Activated CD8-positive, alpha-beta memory T cell treated with anti-CD3 and anti-CD28 coated beads for 24 hours (primary cell): Measurements from ENCODE around the gene C5orf58.

Source experiments
- DNase-seq: peaks from one replicate; pipeline ENCODE4 v3.0.0-alpha.2; 2020

C5orf58 gene

GRCh38 chr5:170286386-170286925 is 53.7 kb downstream of the C5orf58 start:
- DNase-seq: no peak

DNA sequence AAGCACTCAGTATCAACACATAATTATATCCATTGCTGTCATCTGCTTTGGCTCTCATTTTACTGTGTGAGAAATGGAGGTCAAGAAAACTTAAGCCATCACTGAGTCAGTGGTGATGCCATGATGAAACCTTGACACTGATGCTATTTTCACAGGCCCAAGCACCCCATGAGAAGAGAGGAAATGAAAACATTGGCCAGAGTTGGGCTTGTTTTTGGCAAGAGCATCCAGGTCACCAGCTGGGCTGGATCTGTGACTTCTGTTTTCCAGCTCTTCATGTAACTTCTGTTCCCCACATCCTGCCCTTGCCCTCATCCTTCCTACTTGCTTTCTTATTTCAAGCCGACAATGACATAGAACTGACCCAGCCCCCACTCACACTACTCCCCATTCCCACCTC is 54.7 kb downstream of the C5orf58 start:
- DNase-seq: peak; percentile 59

GRCh38 chr5:170288151-170288550 is 55.4 kb downstream of the C5orf58 start:
- DNase-seq: no peak

GRCh38 chr5:170288551-170288950 is 55.8 kb downstream of the C5orf58 start:
- no peak for DNase-seq

- no peak for DNase-seq
These were observed 56.3 kb downstream of the C5orf58 start for GRCh38 chr5:170289121-170289520.

- no peak for DNase-seq
These were observed 57.0 kb downstream of the C5orf58 start for GRCh38 chr5:170289764-170290163.

GRCh38 chr5:170290498-170290897 is 57.7 kb downstream of the C5orf58 start:
- no peak for DNase-seq

DNA sequence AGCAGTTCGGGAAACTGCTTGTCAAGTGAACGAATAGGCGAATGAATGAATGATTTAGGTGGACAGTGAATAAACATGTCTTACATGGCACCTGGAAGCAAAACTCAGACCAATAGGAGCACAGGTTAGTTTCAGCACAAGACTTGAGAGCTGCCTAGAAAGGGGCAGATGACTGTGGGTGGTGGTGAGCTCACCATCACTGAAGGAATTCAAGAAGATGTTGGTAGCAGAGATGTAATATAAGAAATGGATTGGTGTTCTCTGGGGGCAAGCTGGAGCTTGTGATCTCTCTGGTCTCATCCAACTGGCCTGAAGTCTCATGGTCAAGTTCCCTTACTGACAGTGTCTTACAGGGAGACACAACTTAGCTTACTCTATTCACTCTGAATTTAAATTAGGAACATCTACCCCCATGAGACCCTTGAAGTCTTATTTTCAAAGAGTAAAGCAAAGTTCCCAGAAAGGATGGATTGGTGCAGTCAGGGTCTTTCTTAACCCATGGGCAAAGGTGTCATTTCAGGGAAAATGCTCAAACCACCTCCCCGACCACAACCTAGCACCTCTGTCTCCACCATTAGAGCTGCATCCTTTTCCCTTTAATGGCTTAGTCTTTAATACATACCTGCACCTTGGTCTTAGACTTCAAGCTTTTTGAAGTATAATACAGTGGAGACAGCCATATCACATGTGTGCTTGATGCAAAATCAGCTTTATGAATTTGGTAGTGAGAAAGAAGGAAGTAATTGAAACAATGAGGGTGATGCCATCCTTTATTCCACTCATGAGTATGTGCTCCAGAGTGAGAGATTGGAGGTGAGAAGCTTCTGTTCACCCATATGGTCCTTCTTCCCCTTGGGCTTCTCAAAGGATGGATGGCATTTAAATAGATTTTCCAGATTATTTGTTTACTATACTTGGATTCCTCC is 59.7 kb downstream of the C5orf58 start:
- DNase-seq: no peak

- DNase-seq: no peak
These were observed 60.5 kb downstream of the C5orf58 start for GRCh38 chr5:170293273-170293672.

- no peak for DNase-seq
These were observed 61.3 kb downstream of the C5orf58 start for GRCh38 chr5:170294057-170294456.

DNA sequence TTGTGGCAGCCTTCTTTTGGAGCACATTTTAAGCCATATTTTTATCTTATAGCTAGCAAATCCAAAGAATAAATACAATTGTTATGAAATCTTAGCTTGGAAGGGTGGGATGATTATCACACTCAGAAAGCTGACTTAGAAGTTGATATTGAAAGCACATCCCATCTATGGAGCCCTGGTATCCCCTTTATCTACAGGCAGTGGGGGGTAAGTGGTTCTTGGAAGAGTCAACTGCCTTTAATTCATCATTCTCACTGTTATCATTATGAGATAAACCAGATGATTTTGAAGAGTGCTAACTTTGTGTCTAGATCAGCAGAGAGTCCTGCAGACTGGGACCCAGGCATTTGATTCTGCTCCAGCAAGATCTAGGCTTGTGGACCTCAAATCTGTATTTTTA is 61.8 kb downstream of the C5orf58 start:
- DNase-seq: no peak
